Mesothelial cell of epicardium (in vitro differentiated cells): ENCODE data around the gene PML. TPM values are rescaled to one million over a fixed set of nuclear protein-coding genes. Genes with fewer than 3 reads are reported as not detected.
"Not testable (repeated sequence)": the region's sequence is repeated elsewhere in the genome, so short reads cannot be mapped to it uniquely, and the experiment has no call there.

Source experiments
- DNase-seq, 2 experiments: peaks; one replicate each; pipeline ENCODE4 v3.0.0; 2021; ENCODE audit warnings: low spot score in 2 of 2; ENCODE audit not compliant: unreplicated experiment in 2 of 2
- H3K27ac Mint-ChIP-seq: 2 replicates; pipeline ENCODE4 v1.8.0; 2021; ENCODE audit warnings: mixed read lengths
- H3K27me3 Mint-ChIP-seq: 2 replicates; pipeline ENCODE4 v1.8.0; 2021; ENCODE audit warnings: low read depth, mixed read lengths
- H3K36me3 Mint-ChIP-seq: 2 replicates; pipeline ENCODE4 v1.8.0; 2021; ENCODE audit warnings: mixed read lengths
- H3K4me1 Mint-ChIP-seq: 2 replicates; pipeline ENCODE4 v1.8.0; 2021; ENCODE audit warnings: mixed read lengths
- H3K4me3 Mint-ChIP-seq: 2 replicates; pipeline ENCODE4 v1.8.0; 2021; ENCODE audit warnings: mild to moderate bottlenecking, moderate library complexity, mixed read lengths
- H3K9me3 Mint-ChIP-seq: 2 replicates; pipeline ENCODE4 v1.8.0; 2021; ENCODE audit warnings: mixed read lengths
- CTCF ChIP-seq: fragments of 200-600 bp; sonication (generic); IDR thresholded peaks from one replicate; pipeline ENCODE4 v1.5.0; 2021; ENCODE audit warnings: antibody characterized with exemption; ENCODE audit not compliant: unreplicated experiment
- total RNA-seq: library from RNA; stranded (reverse); gene quantifications from 3 replicates; pipeline ENCODE4 v1.2.1, GENCODE V29; 2021

PML gene
- total RNA-seq, 1 donor from 2014 or later, result 43.6 TPM

GRCh38 chr15:73959801-73960200 lies 34.7 kb upstream of the PML start:
- peaks cover 11% of the 10 kb centered on the region for H3K4me1 Mint-ChIP-seq
- no peaks in the 10 kb centered on the region for H3K9me3 Mint-ChIP-seq
- H3K4me3 Mint-ChIP-seq, result no peak overlapping the region
- no peak for DNase-seq
- H3K27me3 Mint-ChIP-seq, result peaks cover 7% of the 10 kb centered on the region
- H3K27ac Mint-ChIP-seq, result no peak overlapping the region
- no peak for TF ChIP-seq CTCF
- H3K36me3 Mint-ChIP-seq, result no peaks in the 10 kb centered on the region

GRCh38 chr15:73960472-73961070 lies 33.9 kb upstream of the PML start:
- not testable (repeated sequence) for H3K9me3 Mint-ChIP-seq, H3K36me3 Mint-ChIP-seq, DNase-seq, H3K4me3 Mint-ChIP-seq, H3K27ac Mint-ChIP-seq, H3K27me3 Mint-ChIP-seq
- H3K4me1 Mint-ChIP-seq, result peaks cover 18% of the 10 kb centered on the region

- Mint-ChIP-seq H3K36me3 (no peaks in the 10 kb centered on the region), H3K27ac (peak overlapping the region; percentile 27), H3K4me3 (no peak overlapping the region), H3K9me3 (no peaks in the 10 kb centered on the region), H3K27me3 (peaks cover 6% of the 10 kb centered on the region), H3K4me1 (peaks cover 28% of the 10 kb centered on the region)
- DNase-seq, result no peak
- no peak for TF ChIP-seq CTCF
Observed at GRCh38 chr15:73962433-73962832, 32.1 kb upstream of the PML start.

GRCh38 chr15:73964736-73965093 lies 29.8 kb upstream of the PML start:
- no peaks in the 10 kb centered on the region for H3K36me3 Mint-ChIP-seq
- H3K4me3 Mint-ChIP-seq, result peak overlapping the region; percentile 17
- DNase-seq, result peak; percentile 61 to 88
- peaks cover 28% of the 10 kb centered on the region for H3K4me1 Mint-ChIP-seq
- peak; percentile 90 for TF ChIP-seq CTCF
- no peaks in the 10 kb centered on the region for H3K9me3 Mint-ChIP-seq
- peaks cover 5% of the 10 kb centered on the region for H3K27me3 Mint-ChIP-seq
- H3K27ac Mint-ChIP-seq, result no peak overlapping the region

GRCh38 chr15:73965094-73965757 lies 29.3 kb upstream of the PML start:
- peaks cover 28% of the 10 kb centered on the region for H3K4me1 Mint-ChIP-seq
- TF ChIP-seq CTCF, result peak; percentile 41

GRCh38 chr15:73965758-73966113 lies 28.8 kb upstream of the PML start:
- Mint-ChIP-seq H3K36me3 (no peaks in the 10 kb centered on the region), H3K4me3 (no peak overlapping the region), H3K27ac (no peak overlapping the region), H3K27me3 (peaks cover 5% of the 10 kb centered on the region), H3K4me1 (peaks cover 28% of the 10 kb centered on the region), H3K9me3 (no peaks in the 10 kb centered on the region)
- TF ChIP-seq CTCF, result no peak
- no peak for DNase-seq

More at GRCh38 chr15:73965094-73965757, 29.3 kb upstream of the PML start:
- no peaks in the 10 kb centered on the region for H3K9me3 Mint-ChIP-seq
- peak overlapping the region; percentile 17 for H3K4me3 Mint-ChIP-seq
- no peaks in the 10 kb centered on the region for H3K36me3 Mint-ChIP-seq
- peaks cover 5% of the 10 kb centered on the region for H3K27me3 Mint-ChIP-seq
- no peak for DNase-seq
- no peak overlapping the region for H3K27ac Mint-ChIP-seq
